Activated B cell treated with CpG ODN at 0.5 μM for 24 hours (primary cell): ENCODE data around the gene C12orf42. TPM values are rescaled to one million over a fixed set of nuclear protein-coding genes. Genes with fewer than 3 reads are reported as not detected.
A peak's percentile ranks its signal among the peaks of the same experiment; 100 is the strongest.

Experiments
- ATAC-seq: fragments of 200-7000 bp; cut with Tn5 transposase; one replicate; pipeline ENCODE4 v1.10.0; 2021; ENCODE audit warnings: low read depth, mild to moderate bottlenecking, moderate library complexity
- CTCF ChIA-PET: fragments of 350-600 bp; sonication (Branson Sonifier 250); formaldehyde crosslinking; loops from one replicate; lab custom pipeline; 2021; ENCODE audit warnings: antibody characterized with exemption; lab: Charles Lee
- POLR2A ChIA-PET: fragments of 350-600 bp; sonication (Branson Sonifier 250); formaldehyde crosslinking; loops from one replicate; lab custom pipeline; 2021; ENCODE audit warnings: antibody characterized with exemption; lab: Charles Lee
- DNase-seq: peaks from one replicate; pipeline ENCODE4 v3.0.0; 2022
- H3K27ac Mint-ChIP-seq: one replicate; pipeline ENCODE4 v1.8.0; 2020; ENCODE audit warnings: mixed read lengths
- H3K27me3 Mint-ChIP-seq: one replicate; pipeline ENCODE4 v1.8.0; 2021; ENCODE audit warnings: mixed read lengths
- H3K36me3 Mint-ChIP-seq: one replicate; pipeline ENCODE4 v1.8.0; 2021; ENCODE audit warnings: low read depth, mixed read lengths
- H3K4me1 Mint-ChIP-seq: one replicate; pipeline ENCODE4 v1.8.0; 2021; ENCODE audit warnings: mixed read lengths
- H3K4me3 Mint-ChIP-seq: one replicate; pipeline ENCODE4 v1.8.0; 2020; ENCODE audit warnings: mild to moderate bottlenecking, mixed read lengths
- H3K9me3 Mint-ChIP-seq: one replicate; pipeline ENCODE4 v1.8.0; 2020; ENCODE audit warnings: mixed read lengths
- intact Hi-C: fragments of 100-400 bp; cut with micrococcal nuclease; formaldehyde crosslinking; loops from one replicate; pipeline ENCODE4 v1.15.1; 2024
- total RNA-seq: library from RNA; stranded (reverse); gene quantifications from 2 replicates; pipeline ENCODE4 v1.2.3, GENCODE V29; 2022
- TF ChIP-seq, protein P1 (sequence below): fragments of 200-600 bp; IDR thresholded peaks from one replicate; pipeline ENCODE4 v1.8.0; 2022; ENCODE audit warnings: antibody characterized with exemption, mild to moderate bottlenecking

The C12orf42 gene
- total RNA-seq, 1 donor from 2014 or later = 21.0 TPM

DNA sequence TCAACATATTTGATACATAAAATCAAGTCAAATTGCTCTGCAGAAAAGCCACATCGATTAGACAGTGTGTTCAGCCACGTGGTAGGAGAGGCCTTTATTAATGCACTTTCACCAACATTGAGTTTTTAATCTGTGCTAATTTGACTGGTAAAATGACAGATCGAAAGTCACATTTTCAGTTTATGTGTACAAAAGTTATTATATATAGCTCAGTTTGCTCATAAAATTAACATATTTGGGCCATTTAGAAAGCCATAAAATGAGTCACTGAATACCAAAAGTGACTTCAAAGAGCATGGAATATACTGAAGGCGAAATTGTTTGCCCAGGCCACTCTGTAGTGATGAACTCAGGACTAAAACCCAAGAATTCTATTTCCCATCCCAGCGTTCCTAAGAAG is 26.0 kb downstream of the C12orf42 start:
- TF ChIP-seq, protein P1, sequence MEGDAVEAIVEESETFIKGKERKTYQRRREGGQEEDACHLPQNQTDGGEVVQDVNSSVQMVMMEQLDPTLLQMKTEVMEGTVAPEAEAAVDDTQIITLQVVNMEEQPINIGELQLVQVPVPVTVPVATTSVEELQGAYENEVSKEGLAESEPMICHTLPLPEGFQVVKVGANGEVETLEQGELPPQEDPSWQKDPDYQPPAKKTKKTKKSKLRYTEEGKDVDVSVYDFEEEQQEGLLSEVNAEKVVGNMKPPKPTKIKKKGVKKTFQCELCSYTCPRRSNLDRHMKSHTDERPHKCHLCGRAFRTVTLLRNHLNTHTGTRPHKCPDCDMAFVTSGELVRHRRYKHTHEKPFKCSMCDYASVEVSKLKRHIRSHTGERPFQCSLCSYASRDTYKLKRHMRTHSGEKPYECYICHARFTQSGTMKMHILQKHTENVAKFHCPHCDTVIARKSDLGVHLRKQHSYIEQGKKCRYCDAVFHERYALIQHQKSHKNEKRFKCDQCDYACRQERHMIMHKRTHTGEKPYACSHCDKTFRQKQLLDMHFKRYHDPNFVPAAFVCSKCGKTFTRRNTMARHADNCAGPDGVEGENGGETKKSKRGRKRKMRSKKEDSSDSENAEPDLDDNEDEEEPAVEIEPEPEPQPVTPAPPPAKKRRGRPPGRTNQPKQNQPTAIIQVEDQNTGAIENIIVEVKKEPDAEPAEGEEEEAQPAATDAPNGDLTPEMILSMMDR = no peak
- DNase-seq (no peak), ATAC-seq (no peak)
- POLR2A ChIA-PET = interaction anchor here (1.0 to 1.4 kb wide), 2 partner anchors 13 to 28 kb away, joined by 3 to 7 read pairs; no protein-coding TSS in a partner anchor
- intact Hi-C loops = loop anchor here (10.0 kb wide), 1 partner anchor 1615 kb away; the partner anchor contains the start of gene ALDH1L2
- Mint-ChIP-seq H3K36me3 (no peaks in the 10 kb centered on the region), H3K27me3 (no peaks in the 10 kb centered on the region), H3K4me3 (no peak overlapping the region), H3K4me1 (peaks cover 30% of the 10 kb centered on the region), H3K9me3 (peaks cover 5% of the 10 kb centered on the region), H3K27ac (no peak overlapping the region)
- CTCF ChIA-PET = no interaction called here

GRCh38 chr12:103468837-103469236 is 26.9 kb downstream of the C12orf42 start:
- ATAC-seq = no peak
- TF ChIP-seq, protein P1 = no peak
- Mint-ChIP-seq H3K4me1 (peaks cover 30% of the 10 kb centered on the region), H3K27ac (no peak overlapping the region), H3K9me3 (peaks cover 5% of the 10 kb centered on the region), H3K36me3 (no peaks in the 10 kb centered on the region), H3K4me3 (no peak overlapping the region), H3K27me3 (no peaks in the 10 kb centered on the region)
- intact Hi-C loops = loop anchor here (10.0 kb wide), 1 partner anchor 1616 kb away; the partner anchor contains the start of gene ALDH1L2
- DNase-seq = no peak
- ChIA-PET CTCF (no interaction called here), POLR2A (no interaction called here)

DNA sequence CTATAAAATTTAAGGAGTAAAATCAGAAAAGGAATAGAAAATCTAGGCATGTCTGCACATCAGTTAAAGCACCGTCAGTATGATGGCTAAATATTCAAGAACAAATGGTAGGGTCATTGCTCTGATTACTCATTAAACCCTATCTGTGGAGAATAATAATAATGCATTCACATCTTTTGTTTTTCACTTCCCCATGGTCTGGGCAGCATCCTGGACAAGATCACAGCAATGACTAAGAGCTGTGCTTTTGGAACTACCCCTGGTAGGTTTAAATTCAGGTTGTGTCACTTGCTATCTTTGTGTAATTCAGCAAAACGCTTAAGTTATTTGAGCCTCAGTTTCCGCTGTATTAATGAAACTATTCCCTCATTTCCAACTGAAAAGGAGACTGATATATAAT is 33.1 kb downstream of the C12orf42 start:
- Mint-ChIP-seq H3K9me3 (no peaks in the 10 kb centered on the region), H3K36me3 (no peaks in the 10 kb centered on the region), H3K4me3 (no peak overlapping the region), H3K27ac (peak overlapping the region; percentile 7), H3K4me1 (peaks cover 32% of the 10 kb centered on the region), H3K27me3 (no peaks in the 10 kb centered on the region)
- CTCF ChIA-PET = interaction anchor here (1.4 kb wide), 1 partner anchor 9 kb away, joined by 5 read pairs; no protein-coding TSS in a partner anchor
- POLR2A ChIA-PET = interaction anchor here (1.2 to 1.7 kb wide), 3 partner anchors 21 to 43 kb away, joined by 4 to 17 read pairs (median 8); partner anchors contain the start of gene C12orf42
- TF ChIP-seq, protein P1 = no peak
- ATAC-seq (peak; percentile 92), DNase-seq (no peak)
- intact Hi-C loops = loop anchor here (2.0 to 10.0 kb wide), 2 partner anchors 32 to 1622 kb away; partner anchors contain the start of genes ALDH1L2 and C12orf42

GRCh38 chr12:103457471-103457870 is 38.3 kb downstream of the C12orf42 start:
- ChIA-PET POLR2A (interaction anchor here (0.6 to 1.5 kb wide), 2 partner anchors 12 to 1334 kb away, joined by 3 to 5 read pairs; no protein-coding TSS in a partner anchor), CTCF (no interaction called here)
- no peak for DNase-seq
- Mint-ChIP-seq H3K9me3 (no peaks in the 10 kb centered on the region), H3K27ac (no peak overlapping the region), H3K4me3 (no peak overlapping the region), H3K4me1 (peaks cover 52% of the 10 kb centered on the region), H3K27me3 (no peaks in the 10 kb centered on the region), H3K36me3 (no peaks in the 10 kb centered on the region)
- TF ChIP-seq, protein P1 = no peak
- no peak for ATAC-seq
- intact Hi-C loops = no loop called here

GRCh38 chr12:103456006-103456405 is 39.8 kb downstream of the C12orf42 start:
- intact Hi-C loops = no loop called here
- Mint-ChIP-seq H3K36me3 (no peaks in the 10 kb centered on the region), H3K4me1 (peaks cover 46% of the 10 kb centered on the region), H3K4me3 (peak overlapping the region; percentile 26), H3K9me3 (peaks cover 2% of the 10 kb centered on the region), H3K27ac (peak overlapping the region; percentile 70), H3K27me3 (no peaks in the 10 kb centered on the region)
- no peak for DNase-seq
- peak; percentile 10 for ATAC-seq
- ChIA-PET CTCF (no interaction called here), POLR2A (interaction anchor here (1.5 kb wide), 1 partner anchor 14 kb away, joined by 3 read pairs; no protein-coding TSS in a partner anchor)
- TF ChIP-seq, protein P1 = no peak
